ENCODE data around the gene MNT. TPM values are rescaled to one million over a fixed set of nuclear protein-coding genes. Genes with fewer than 3 reads are reported as not detected.

MNT gene
- polyA plus RNA-seq, 1 donor (not counting 4 experiments of a cell fraction or from before 2014, with no cell fraction given) = 2.0 TPM

- Histone ChIP-seq H3K9ac (ENCODE audit: control insufficient read depth, extremely low read depth, insufficient read depth, low read length) (no peak overlapping the region), H3K4me2 (ENCODE audit: control insufficient read depth, extremely low read depth, insufficient read depth, low read depth, low read length) (no peak overlapping the region), H3K27ac (ENCODE audit: control insufficient read depth, insufficient read depth, low read length) (no peak overlapping the region), H2AFZ (ENCODE audit: control insufficient read depth, low read length) (no peak overlapping the region), H4K20me1 (ENCODE audit: control insufficient read depth, extremely low read depth, insufficient read depth, low read length) (no peaks in the 10 kb centered on the region), H3K27me3 (ENCODE audit: control insufficient read depth, extremely low read depth, insufficient read depth, low read length) (no peaks in the 10 kb centered on the region), H3K4me3 (ENCODE audit: control insufficient read depth in 2 of 3, extremely low read depth in 1 of 3, insufficient read depth in 2 of 3, low read depth in 1 of 3, low read length in 3 of 3) (no peak overlapping the region), H3K36me3 (ENCODE audit: control insufficient read depth in 2 of 2, extremely low read depth in 1 of 2, insufficient read depth in 2 of 2, low read length in 2 of 2) (no peaks in the 10 kb centered on the region), H3K79me2 (ENCODE audit: control insufficient read depth, insufficient read depth, low read length) (no peaks in the 10 kb centered on the region), H3K4me1 (ENCODE audit: control insufficient read depth, extremely low read depth, insufficient read depth, low read length) (peaks cover 21% of the 10 kb centered on the region), H3K9me3 (ENCODE audit: control insufficient read depth, low read depth, low read length) (no peaks in the 10 kb centered on the region), H3K9me1 (ENCODE audit: control insufficient read depth, extremely low read depth, insufficient read depth, low read length) (no peaks in the 10 kb centered on the region)
- dilution Hi-C loops (cut with MboI; ENCODE audit: extremely low pct_ligation_motif_present, low sequenced_read_pairs) = no loop called here
- FAIRE-seq (no peak), DNase-seq (ENCODE audit: low read depth, low spot score) (no peak)
- no peak for TF ChIP-seq EZH2 (IDR thresholded peaks at IDR 0.05; ENCODE audit: low read length)
- TF ChIP-seq CTCF (optimal IDR thresholded peaks at IDR 0.05 in 1 of 3, IDR thresholded peaks at IDR 0.05 in 1 of 3, conservative IDR thresholded peaks at IDR 0.05 in 1 of 3; ENCODE audit: extremely low read depth in 1 of 3, insufficient read depth in 2 of 3, low read length in 3 of 3) = no peak
These were observed 43.6 kb downstream of the MNT start for GRCh38 chr17:2357237-2357636.

GRCh38 chr17:2354311-2354710, 46.5 kb downstream of the MNT start:
- Histone ChIP-seq H3K4me2 (ENCODE audit: control insufficient read depth, extremely low read depth, insufficient read depth, low read depth, low read length) (no peak overlapping the region), H2AFZ (ENCODE audit: control insufficient read depth, low read length) (no peak overlapping the region), H3K9me1 (ENCODE audit: control insufficient read depth, extremely low read depth, insufficient read depth, low read length) (no peaks in the 10 kb centered on the region), H4K20me1 (ENCODE audit: control insufficient read depth, extremely low read depth, insufficient read depth, low read length) (no peaks in the 10 kb centered on the region), H3K36me3 (ENCODE audit: control insufficient read depth in 2 of 2, extremely low read depth in 1 of 2, insufficient read depth in 2 of 2, low read length in 2 of 2) (peaks cover 0 to 3% of the 10 kb centered on the region in 2 experiments), H3K9ac (ENCODE audit: control insufficient read depth, extremely low read depth, insufficient read depth, low read length) (no peak overlapping the region), H3K4me3 (ENCODE audit: control insufficient read depth in 2 of 3, extremely low read depth in 1 of 3, insufficient read depth in 2 of 3, low read depth in 1 of 3, low read length in 3 of 3) (no peak overlapping the region), H3K4me1 (ENCODE audit: control insufficient read depth, extremely low read depth, insufficient read depth, low read length) (peaks cover 9% of the 10 kb centered on the region), H3K27me3 (ENCODE audit: control insufficient read depth, extremely low read depth, insufficient read depth, low read length) (no peaks in the 10 kb centered on the region), H3K27ac (ENCODE audit: control insufficient read depth, insufficient read depth, low read length) (no peak overlapping the region), H3K9me3 (ENCODE audit: control insufficient read depth, low read depth, low read length) (no peaks in the 10 kb centered on the region), H3K79me2 (ENCODE audit: control insufficient read depth, insufficient read depth, low read length) (no peaks in the 10 kb centered on the region)
- TF ChIP-seq CTCF (optimal IDR thresholded peaks at IDR 0.05 in 1 of 3, IDR thresholded peaks at IDR 0.05 in 1 of 3, conservative IDR thresholded peaks at IDR 0.05 in 1 of 3; ENCODE audit: extremely low read depth in 1 of 3, insufficient read depth in 2 of 3, low read length in 3 of 3) (no peak), EZH2 (IDR thresholded peaks at IDR 0.05; ENCODE audit: low read length) (no peak)
- DNase-seq (ENCODE audit: low read depth, low spot score) = no peak
- dilution Hi-C loops (cut with MboI; ENCODE audit: extremely low pct_ligation_motif_present, low sequenced_read_pairs) = no loop called here
- no peak for FAIRE-seq

Measured in keratinocyte (primary cell).